SK-N-MC (cell line): ENCODE measurements around the gene FUT8.
A peak's percentile ranks its signal among the peaks of the same experiment; 100 is the strongest.

ENCODE experiments used
- DNase-seq: peaks from one replicate; pipeline ENCODE4 v3.0.0-alpha.2; 2011; ENCODE audit warnings: low read depth, low spot score
- H3K27ac ChIP-seq: fragments of 200-600 bp; sonication (generic); 2 replicates; pipeline ENCODE4 v1.5.1; 2016; ENCODE audit warnings: mixed run types
- H3K36me3 ChIP-seq: fragments of 200-600 bp; sonication (generic); 2 replicates; pipeline ENCODE4 v1.6.1; 2017; ENCODE audit warnings: antibody characterized with exemption, low read length, mixed read lengths; ENCODE audit not compliant: insufficient read depth
- H3K4me3 ChIP-seq: fragments of 200-600 bp; sonication (generic); 2 replicates; pipeline ENCODE4 v1.5.1; 2016
- H3K9ac ChIP-seq: fragments of 200-600 bp; sonication (generic); 2 replicates; pipeline ENCODE4 v1.8.0; 2017; ENCODE audit warnings: mixed run types, mixed read lengths; ENCODE audit not compliant: insufficient read length
- H3K9me3 ChIP-seq: fragments of 200-600 bp; sonication (generic); 2 replicates; pipeline ENCODE4 v1.6.1; 2017; ENCODE audit warnings: low read depth, mild to moderate bottlenecking, antibody characterized with exemption, low read length, moderate library complexity, mixed read lengths
- EZH2 ChIP-seq: fragments of 200-600 bp; sonication (generic); IDR thresholded peaks from one replicate; pipeline ENCODE4 v1.6.1; 2017; ENCODE audit warnings: antibody characterized with exemption
- FOXP2 ChIP-seq: optimal IDR thresholded peaks from 2 replicates; pipeline ENCODE3; 2011; ENCODE audit warnings: mild to moderate bottlenecking, moderate library complexity; ENCODE audit not compliant: insufficient read depth; ENCODE audit errors: extremely low read length, control extremely low read depth
- POLR2AphosphoS5 ChIP-seq: IDR thresholded peaks from 2 replicates; pipeline ENCODE4 v1.6.1; 2012; ENCODE audit warnings: mild to moderate bottlenecking, low read depth, low read length, borderline replicate concordance

FUT8 gene

GRCh38 chr14:65433157-65433556, 20.6 kb downstream of the FUT8 start:
- no peak for DNase-seq
- no peak overlapping the region for H3K27ac ChIP-seq
- no peak overlapping the region for H3K4me3 ChIP-seq
- 0 out of 2 replicates have a peak, but pooled peaks cover 4% of the 10 kb centered on the region for H3K9me3 ChIP-seq
- peaks cover 20% of the 10 kb centered on the region for H3K36me3 ChIP-seq
- TF ChIP-seq EZH2 (no peak), POLR2AphosphoS5 (no peak), FOXP2 (no peak)
- H3K9ac ChIP-seq, result no peak overlapping the region

DNA sequence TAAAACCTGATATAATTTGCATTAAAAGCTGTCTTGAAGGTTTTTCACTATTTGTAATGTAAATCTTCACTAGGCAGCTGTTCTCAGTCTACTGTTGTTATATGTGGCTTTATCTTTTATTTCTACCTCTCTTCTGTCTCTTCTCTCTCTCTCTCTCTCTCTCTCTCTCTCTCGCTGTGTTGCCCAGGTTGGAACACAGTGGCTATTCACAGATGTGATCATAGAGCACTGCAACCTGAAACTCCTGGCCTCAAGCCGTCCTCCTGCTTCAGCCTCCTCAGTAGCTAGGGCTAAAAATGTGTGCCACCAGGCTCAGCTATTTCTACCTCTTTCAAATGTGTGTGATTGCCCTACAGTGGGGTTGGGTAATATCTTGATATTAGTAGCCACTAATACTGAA, 21.1 kb downstream of the FUT8 start:
- H3K9me3 ChIP-seq, result 0 out of 2 replicates have a peak, but pooled peaks cover 4% of the 10 kb centered on the region
- no peak for TF ChIP-seq POLR2AphosphoS5
- TF ChIP-seq EZH2, result no peak
- TF ChIP-seq FOXP2, result no peak
- H3K36me3 ChIP-seq, result peaks cover 17% of the 10 kb centered on the region
- no peak overlapping the region for H3K4me3 ChIP-seq
- H3K27ac ChIP-seq, result no peak overlapping the region; the same call in 1 of the 2 replicates
- no peak for DNase-seq
- no peak overlapping the region for H3K9ac ChIP-seq

DNA sequence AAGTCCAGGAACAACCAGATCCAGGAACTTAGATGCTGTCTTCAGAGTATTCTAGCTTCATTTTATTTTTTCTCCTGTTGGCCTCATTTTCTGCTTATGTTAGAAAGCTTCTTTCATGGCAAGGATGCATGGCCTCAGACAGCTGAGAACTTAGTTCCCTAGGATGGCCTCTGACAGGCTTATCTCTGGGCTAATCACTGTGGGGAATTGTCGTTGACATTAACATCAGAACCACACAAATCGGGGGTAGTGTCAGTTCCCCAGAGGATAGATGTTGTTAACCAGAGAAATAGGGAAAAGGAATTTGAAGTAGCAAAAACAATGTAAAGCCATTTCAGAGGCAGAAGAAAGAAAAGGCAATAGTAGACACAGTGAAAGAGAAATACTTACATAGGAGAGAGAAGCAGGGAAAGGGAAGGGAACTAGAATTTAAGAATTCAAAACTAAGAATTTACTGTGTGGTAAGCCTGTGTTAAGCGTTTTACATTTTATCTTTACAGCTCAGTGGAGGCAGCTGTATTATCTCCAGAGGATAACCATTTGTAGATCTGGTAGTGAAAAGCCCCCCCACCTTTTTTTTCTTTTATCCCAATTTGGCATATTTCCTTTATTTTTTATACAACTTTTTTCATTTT, 21.8 kb downstream of the FUT8 start:
- no peak for TF ChIP-seq POLR2AphosphoS5
- no peak for TF ChIP-seq FOXP2
- no peak for TF ChIP-seq EZH2
- DNase-seq, result no peak
- H3K9me3 ChIP-seq, result 0 out of 2 replicates have a peak, but pooled peaks cover 4% of the 10 kb centered on the region
- peaks cover 17% of the 10 kb centered on the region for H3K36me3 ChIP-seq
- H3K4me3 ChIP-seq, result no peak overlapping the region
- H3K9ac ChIP-seq, result no peak overlapping the region
- peak overlapping the region; percentile 59 for H3K27ac ChIP-seq

GRCh38 chr14:65438266-65438933, 25.9 kb downstream of the FUT8 start:
- Histone ChIP-seq H3K36me3 (peaks cover 23% of the 10 kb centered on the region), H3K9me3 (0 out of 2 replicates have a peak, but pooled peaks cover 4% of the 10 kb centered on the region), H3K4me3 (no peak overlapping the region), H3K27ac (no peak overlapping the region), H3K9ac (no peak overlapping the region)
- TF ChIP-seq FOXP2 (no peak), POLR2AphosphoS5 (no peak), EZH2 (no peak)
- no peak for DNase-seq

DNA sequence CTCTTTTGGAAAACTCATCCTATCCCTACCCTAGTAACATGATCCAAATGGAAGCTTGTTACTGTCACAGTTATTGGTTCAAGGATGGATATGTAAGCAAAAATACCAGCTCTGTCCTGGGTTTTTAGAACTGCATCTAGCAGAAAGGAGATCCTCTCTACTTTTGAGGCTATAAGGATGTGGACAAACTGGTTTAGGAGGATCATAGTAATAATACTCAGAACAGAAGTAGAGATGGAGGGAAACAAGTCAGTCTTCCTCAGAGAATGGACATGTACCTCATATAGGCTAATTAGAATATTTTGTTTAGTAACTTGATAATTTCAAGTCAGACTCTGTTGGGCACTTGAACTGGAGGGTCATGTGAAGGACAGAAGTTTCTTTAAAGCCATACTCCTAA, 26.6 kb downstream of the FUT8 start:
- H3K27ac ChIP-seq, result no peak overlapping the region
- H3K36me3 ChIP-seq, result peaks cover 23% of the 10 kb centered on the region
- DNase-seq, result no peak
- no peak overlapping the region for H3K9ac ChIP-seq
- TF ChIP-seq POLR2AphosphoS5 (no peak), FOXP2 (no peak), EZH2 (no peak)
- H3K9me3 ChIP-seq, result 0 out of 2 replicates have a peak, but pooled peaks cover 4% of the 10 kb centered on the region
- H3K4me3 ChIP-seq, result no peak overlapping the region

GRCh38 chr14:65440230-65440629, 27.7 kb downstream of the FUT8 start:
- no peak for DNase-seq
- Histone ChIP-seq H3K9me3 (0 out of 2 replicates have a peak, but pooled peaks cover 3% of the 10 kb centered on the region), H3K27ac (no peak overlapping the region), H3K36me3 (peaks cover 15% of the 10 kb centered on the region), H3K4me3 (no peak overlapping the region), H3K9ac (no peak overlapping the region)
- no peak for TF ChIP-seq FOXP2

- no peak overlapping the region for H3K4me3 ChIP-seq
- H3K27ac ChIP-seq, result no peak overlapping the region
- no peak overlapping the region for H3K9ac ChIP-seq
- DNase-seq, result no peak
- H3K36me3 ChIP-seq, result peaks cover 6% of the 10 kb centered on the region; the same call in 1 of the 2 replicates
- TF ChIP-seq POLR2AphosphoS5 (no peak), FOXP2 (no peak), EZH2 (no peak)
- H3K9me3 ChIP-seq, result no peaks in the 10 kb centered on the region
Observed at GRCh38 chr14:65444230-65444629, 31.7 kb downstream of the FUT8 start.

DNA sequence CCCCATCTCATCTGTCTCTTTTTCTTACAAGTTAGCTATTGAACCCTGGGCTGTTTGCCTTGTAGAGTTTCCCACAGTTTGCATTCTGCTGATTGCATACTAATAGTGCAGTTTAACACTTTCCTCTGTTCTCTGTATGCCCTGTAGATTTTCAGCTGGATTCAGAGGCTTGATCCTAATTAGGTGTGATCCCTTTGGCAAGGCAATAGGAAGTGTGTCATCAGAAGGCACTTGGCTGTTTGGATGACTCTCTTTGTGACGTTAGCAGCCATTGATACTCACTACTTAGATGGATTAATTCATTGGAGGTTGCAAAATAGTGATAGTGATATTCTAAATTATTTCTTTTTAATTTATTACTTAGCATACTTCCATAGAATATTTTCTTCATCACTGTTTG, 33.6 kb downstream of the FUT8 start:
- TF ChIP-seq FOXP2, result no peak
- no peak for TF ChIP-seq POLR2AphosphoS5
- no peak for TF ChIP-seq EZH2
- Histone ChIP-seq H3K36me3 (peaks cover 14% of the 10 kb centered on the region), H3K9me3 (no peaks in the 10 kb centered on the region), H3K27ac (no peak overlapping the region), H3K9ac (no peak overlapping the region), H3K4me3 (no peak overlapping the region)
- DNase-seq, result no peak
